Hematopoietic multipotent progenitor cell treated with erythropoietin and hydrocortisone succinate and interleukin-3 and kit ligand, for 6 days (in vitro differentiated cells): ENCODE data around the gene AP3B1.
"Not testable (repeated sequence)": the region's sequence is repeated elsewhere in the genome, so short reads cannot be mapped to it uniquely, and the experiment has no call there.

Experiments
- DNase-seq: peaks from one replicate; pipeline ENCODE4 v3.0.0-alpha.2; 2015

AP3B1 gene

DNA sequence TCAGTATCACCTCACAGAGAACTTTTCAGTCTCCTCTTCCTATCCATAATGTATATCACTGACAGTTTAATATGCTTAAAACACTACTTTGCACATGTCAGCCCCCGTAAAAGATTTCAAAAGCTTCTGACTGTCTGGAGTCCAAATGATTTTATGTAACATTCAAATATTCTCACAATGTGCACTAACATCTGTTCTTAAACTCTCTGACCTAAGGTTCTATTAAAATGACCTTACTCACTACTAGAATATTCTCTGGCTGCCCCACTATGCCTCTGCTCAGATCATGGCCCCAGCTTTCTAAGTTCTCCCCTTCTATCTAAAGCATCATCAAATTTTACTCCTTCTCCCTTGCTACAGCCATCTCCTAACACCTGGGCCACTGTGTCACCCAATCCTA lies 52.5 kb downstream of the AP3B1 start:
- no peak for DNase-seq

DNA sequence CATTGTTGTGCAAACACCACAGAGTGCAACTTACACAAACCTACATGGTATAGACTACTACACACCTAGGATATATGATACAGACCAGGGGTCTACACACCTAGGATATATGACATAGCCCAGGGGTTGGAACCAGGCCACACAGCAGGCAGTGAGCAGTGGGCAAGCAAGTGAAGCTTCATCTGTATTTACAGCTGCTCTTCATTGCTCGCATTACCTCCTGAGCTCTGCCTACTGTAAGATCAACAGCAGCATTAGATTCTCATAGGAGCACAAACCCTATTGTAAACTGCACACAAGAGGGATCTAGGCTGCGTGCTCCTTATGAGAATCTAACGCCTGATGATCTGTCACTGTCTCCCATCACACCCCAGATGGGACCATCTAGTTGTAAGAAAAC lies 56.6 kb downstream of the AP3B1 start:
- no peak for DNase-seq

DNA sequence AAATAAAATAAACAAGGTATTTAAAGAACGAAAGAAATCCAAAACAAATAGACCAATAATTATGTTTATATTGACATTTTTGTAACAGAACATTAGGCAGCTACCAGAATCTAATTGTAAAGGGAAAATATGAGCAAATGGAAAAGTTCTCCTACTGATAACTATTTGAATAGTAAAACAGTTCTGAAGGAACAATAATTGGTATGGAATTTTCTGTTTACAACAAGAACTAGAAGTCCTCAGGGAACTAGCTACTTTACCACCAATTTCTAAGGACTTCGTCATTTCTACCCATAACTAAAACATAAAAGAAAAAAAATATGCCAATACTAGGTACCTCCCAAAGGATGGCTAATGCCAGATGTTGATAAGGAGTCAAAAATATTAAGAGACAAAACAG lies 58.5 kb downstream of the AP3B1 start:
- no peak for DNase-seq

DNA sequence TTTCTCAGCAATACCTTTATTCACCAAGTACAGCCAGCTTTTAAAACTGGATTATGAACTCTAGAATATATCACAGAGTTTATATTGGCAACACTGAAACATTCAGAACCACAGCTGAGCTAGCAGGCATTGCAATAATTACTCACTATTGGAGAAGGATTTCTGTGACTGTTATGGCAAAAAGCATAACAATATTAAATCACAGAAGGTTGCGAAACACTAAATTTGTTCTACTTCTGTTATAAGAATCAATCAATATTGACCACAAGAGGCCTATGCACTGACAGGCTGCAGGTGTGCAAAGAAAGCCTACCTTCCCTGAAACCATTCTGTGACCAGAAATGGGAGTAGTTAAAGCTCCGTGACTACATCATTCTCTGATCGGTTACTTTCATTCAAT lies 59.2 kb downstream of the AP3B1 start:
- no peak for DNase-seq

DNA sequence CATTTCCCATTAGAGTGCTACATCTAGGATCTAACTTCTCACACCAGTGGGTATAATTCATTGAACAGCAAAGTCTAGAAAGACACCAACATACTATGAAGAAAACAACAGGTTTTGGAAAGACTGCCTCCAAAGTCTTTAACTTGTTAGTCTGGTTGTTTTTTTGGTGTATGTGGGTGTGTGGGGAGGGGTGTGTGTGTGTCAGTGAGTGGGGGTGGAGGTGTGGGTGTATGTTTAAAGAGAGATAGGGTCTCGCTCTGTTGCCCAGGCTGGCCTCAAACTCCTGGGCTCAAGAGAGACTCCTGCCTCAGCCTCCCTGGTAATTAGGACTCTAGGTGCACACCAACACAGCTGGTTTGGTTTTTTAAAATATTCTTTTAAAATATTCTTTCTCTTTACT lies 59.7 kb downstream of the AP3B1 start:
- DNase-seq: no peak

DNA sequence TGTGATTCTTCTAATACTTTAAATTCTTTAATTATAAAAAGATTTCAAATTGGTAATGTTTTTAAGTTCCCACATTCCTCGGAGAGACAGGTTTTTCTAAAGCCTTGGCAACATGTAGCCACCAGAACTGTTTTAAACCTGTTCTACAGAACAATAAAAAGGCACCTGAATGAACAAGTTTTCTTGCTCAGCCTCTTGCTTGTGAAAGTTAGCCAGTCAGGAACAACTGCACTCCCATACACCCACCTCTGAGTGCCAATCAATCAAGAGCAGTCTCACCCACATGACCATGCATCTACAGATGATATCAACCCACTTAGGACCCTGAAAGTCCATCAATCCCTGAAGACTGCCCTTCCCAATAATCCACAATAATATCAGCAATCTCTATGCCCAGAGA lies 62.3 kb downstream of the AP3B1 start:
- DNase-seq: no peak

DNA sequence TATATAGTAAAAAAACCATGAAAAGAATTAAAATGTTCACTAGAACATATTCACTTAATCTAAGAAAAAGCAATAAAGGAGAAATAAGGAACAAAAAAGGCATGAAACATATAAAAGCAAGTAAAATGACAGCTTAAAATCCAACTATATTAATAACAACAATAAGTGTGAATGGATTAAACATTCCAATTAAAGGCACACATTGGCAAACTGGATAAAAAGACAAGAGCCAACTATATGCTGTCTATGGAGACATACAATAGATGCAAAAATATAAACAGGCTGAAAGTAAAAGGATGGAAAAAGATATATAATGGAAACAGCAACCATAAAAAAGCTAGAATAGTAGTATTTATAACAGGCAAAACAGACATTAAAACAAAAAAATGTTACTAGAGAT lies 70.1 kb downstream of the AP3B1 start:
- DNase-seq: no peak

DNA sequence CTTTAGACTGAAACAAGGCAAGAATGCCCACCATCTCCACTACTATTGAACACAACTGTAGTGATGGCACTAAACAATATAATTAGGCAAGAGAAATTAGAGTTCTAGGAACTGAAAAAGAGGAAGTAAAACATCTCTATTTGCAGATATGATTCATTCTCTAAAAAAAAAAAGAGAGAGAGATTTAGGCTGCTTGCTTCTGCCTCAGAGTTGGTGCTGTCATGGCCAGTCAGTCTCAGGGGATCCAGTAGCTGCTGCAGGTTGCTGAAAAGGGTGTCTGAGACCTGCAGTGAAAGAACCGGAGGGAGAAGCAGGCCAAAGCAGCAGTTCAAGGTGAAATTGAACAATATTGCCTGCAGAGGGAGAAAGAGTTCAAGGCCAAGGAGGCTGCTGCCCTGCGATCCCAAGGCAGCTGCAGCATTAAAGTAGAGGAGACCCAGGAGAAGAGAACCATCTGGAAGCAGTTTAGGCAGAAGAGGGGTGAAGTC lies 72.5 kb downstream of the AP3B1 start:
- DNase-seq: peak; percentile 55

DNA sequence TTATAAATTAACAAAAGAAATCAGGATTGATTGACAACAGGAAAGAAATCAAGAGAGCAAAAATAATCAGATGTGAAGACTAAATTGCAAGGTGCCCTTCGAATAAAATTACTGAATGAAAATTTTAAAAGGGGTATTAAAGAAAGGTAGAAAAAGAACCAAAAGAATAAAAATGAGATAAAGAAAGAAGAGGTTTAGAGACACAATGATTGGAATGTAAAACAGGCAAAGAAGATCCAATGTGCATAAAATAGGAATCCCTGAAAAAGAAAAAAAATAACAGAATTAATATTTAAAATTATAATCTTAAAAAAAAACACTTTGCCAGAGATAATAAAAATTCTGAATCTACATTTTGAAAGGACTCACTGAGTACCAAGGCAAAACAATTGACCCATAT lies 73.0 kb downstream of the AP3B1 start:
- DNase-seq: no peak

DNA sequence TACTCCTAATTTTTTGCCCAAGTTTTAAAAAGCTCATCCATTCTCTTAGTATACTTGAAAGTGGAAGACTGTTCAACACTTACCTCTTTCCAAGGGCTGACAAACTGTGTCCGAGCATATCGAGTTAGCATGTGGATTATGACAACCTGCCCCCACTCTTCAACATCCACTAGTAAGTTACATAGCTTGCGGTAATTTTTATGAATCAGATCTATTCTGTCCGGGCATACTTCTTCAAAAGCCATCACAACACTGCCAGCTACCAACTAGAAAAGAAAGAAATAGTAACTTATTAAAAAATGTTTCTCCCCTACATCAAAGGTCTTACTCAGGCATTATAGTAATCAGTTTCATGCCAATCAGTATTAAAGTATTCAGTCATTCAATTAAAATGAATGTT lies 78.5 kb downstream of the AP3B1 start:
- DNase-seq: no peak

DNA sequence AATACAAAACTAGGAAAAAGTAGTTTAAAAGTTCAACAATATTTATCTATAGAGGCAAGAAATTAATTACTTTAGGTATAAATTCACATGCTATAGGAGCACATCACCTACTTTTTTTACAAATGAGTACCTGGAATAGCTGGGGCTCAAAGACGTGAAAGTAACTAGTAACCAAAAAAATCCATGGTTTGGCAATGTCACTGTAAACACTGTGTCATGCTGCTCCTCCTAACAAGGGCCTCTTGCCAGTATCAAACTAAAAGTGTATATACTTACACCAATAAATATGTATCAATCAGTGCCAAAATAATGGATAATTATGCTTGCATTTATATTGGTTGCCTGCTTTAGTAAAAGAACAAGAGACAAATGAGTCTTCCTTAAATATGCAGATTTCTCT lies 78.9 kb downstream of the AP3B1 start:
- DNase-seq: no peak

DNA sequence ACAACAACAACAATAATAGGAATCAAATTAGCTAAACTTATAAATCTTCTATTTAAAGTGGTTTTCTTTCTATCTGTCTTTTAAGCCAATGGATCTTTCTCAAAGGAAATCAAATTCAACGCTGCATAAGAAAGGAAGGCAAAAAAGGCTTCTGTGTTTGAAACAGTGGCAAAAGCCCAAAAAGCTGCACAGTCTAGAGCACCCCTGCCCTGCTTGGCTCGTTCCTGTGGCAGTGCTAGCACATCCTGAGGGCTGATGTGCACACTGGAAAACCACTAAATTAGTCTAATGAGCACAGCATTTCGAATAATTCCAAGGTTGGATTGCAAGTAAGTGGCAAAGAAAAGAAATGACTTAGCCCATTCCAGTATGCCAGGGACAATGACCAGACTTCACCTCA lies 80.7 kb downstream of the AP3B1 start:
- no peak for DNase-seq

DNA sequence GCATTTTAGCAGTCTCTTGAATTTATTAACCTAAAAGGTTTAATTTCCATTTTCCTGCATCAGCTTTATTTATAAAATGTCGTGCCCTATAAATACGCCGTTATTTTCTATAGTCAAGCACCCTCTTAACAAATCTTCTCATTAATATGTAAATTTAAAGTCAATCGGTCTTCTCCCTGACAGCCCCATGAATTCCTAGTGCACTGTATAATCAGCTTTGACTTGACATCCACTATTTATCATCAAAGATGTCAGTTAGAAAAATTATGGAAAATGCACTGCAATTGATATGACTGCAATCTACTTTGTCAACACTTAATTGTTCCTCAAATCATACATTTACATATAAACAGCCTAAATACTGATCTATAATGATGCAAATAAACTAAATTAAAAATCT lies 83.4 kb downstream of the AP3B1 start:
- no peak for DNase-seq

DNA sequence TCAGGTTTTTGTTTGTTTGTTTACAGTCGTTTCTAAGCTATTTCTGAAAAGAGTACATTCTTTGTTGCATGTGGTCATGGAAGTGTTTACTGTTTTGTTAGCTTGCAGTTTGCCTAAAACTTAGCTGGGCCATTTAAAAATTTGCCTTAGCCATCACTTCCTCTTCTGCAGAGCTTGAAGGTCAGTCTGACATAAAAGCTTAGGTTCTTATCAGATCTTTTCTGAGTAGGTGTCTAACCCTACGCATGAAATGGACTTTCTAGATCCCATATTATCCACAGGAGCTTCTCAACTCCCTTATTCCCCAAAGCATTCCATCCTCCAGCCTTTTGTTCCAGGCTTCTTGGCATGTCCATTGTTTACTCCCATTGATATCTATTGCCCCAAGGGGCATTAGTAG lies 90.3 kb downstream of the AP3B1 start:
- peak; percentile 14 for DNase-seq

DNA sequence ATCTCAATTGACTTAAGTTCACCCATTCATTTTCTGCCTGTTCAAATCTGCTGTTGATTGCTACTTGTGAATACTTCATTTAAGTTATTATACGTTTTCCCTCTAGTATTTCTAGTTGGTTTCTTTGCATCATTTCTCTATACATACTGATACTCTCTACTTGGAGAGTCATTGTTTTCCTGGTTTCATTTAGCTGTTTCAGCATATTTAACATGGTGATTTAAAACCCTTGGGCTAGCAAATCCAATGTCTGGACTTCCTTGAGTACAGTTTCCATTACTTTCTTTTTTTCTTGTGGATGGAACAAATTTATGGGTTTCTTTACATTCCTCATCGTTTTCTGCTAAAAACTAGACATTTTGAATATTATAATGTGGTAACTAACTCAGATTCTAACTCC lies 90.7 kb downstream of the AP3B1 start:
- DNase-seq: no peak

DNA sequence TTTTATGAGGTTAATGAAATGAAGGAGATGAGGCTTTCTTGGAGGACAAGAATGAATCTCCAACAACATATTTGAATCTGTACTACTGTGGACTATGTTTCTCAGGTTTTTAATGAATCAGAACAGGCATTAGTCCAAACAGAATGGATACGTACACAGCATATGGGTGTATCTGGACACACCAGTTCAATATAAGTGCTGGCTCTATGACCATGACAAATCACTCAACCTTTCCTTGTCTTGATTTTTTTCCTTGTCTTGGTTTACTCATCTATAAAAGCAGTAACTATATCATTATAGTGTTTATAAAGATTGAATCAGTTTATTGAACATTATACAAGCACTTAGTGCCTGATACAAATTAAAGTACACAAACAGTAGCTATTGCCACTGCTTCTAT lies 104.1 kb downstream of the AP3B1 start:
- no peak for DNase-seq

DNA sequence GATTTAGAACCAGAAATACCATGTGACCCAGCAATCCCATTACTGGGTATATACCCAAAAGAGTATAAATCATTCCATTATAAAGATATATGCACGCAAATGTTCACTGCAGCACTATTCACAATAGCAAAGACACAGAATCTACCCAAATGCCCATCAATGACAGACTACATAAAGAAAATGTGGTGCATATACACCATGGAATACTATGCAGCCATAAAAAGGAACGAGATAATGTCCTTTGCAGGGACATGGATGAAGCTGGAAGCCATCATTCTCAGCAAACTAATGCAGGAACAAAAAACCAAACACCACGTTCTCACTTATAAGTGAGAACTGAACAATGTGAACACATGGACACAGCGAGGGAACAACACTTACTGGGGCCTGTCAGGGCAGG lies 105.8 kb downstream of the AP3B1 start:
- DNase-seq: not testable (repeated sequence)

DNA sequence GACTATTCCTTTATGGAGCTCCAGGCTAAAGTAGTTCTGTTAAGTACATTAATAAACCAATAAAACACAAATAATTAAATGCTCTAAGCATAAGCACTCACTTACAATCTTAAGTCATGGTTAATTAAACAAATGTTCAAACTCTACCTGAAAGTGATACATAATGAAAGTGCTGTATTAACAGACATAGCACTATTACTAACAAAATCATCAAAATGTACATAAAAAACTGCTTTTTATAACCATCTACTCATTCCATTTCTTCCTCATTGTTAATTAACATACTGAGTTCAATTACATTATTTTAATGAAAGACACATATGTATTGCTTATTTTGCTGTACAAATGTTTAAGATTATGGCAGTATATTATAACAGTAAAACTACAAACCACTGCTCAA lies 107.3 kb downstream of the AP3B1 start:
- no peak for DNase-seq

DNA sequence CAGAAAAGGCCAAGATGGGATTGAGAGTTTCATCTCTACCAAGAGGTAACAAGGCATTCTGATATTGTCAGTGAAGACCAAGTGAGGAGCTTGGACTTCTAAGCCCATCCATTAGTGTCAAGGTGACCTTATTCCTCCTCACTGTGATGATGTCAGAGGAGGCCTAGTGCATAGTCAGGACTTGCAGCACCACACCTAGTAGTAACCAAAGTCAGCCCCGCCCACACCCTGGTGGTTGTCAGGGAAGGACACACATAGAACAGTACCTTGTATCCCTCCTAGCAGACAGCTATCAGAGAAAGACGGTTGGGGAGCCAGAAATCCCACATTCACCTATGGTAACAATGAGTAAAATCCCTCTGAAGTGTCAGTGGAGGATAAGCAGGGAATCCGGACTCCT lies 111.7 kb downstream of the AP3B1 start:
- DNase-seq: peak; percentile 39

DNA sequence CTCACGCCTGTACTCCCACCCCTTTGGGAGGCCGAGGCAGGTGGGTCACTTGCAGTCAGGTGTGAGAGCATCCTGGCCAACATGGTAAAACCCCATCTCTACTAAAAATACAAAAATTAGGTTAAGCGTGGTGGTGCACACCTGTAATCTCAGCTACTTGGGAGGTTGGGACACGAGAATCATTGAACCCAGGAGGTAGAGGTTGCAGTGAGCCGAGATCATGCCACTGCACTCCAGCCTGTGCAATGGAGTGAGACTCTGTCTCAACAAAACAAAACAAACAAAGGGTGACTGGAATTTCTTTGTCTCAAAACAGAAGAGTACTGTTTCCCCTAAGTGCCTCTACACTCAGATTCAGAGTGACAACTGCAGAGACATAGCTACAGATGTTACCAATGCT lies 116.1 kb downstream of the AP3B1 start:
- no peak for DNase-seq

DNA sequence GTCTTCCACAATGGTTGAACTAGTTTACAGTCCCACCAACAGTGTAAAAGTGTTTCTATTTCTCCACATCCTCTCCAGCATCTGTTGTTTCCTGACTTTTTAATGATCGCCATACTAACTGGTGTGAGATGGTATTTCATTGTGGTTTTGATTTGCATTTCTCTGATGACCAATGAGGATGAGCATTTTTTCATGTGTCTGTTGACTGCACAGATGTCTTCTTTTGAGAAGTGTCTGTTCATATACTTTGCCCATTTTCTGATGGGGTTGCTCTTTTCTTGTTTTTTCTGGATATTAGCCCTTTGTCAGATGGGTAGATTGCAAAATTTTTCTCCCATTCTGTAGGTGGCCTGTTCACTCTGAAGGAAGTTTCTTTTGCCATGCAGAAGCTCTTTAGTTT lies 124.2 kb downstream of the AP3B1 start:
- DNase-seq: not testable (repeated sequence)

DNA sequence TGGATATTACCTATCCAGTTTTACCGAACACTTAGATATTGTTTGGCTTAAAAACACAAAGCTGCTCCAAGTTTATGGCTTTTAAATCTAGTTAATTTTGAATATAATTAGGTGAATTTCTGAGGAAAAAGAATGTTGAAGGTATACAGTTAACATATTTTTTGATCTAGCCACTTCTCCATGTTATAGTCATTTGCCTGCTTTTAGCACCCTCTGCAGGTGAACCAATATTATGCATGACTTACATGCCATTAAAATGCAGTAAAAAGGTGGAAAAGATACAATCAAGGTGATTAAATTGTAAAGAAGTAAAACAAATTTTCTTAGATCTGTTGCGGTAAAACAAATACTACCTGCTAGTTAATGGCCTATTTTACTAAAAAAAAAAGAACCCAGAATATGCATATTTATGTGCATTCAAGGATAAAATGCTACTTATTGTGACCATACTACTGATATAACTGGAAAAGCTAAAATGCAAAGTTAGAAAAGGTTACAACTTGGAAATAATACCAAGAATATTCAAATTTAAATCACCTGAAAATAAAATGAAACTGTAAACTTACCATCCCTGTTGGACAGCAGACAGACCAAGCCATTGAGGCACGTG lies 132.1 kb downstream of the AP3B1 start:
- DNase-seq: peak; percentile 74

DNA sequence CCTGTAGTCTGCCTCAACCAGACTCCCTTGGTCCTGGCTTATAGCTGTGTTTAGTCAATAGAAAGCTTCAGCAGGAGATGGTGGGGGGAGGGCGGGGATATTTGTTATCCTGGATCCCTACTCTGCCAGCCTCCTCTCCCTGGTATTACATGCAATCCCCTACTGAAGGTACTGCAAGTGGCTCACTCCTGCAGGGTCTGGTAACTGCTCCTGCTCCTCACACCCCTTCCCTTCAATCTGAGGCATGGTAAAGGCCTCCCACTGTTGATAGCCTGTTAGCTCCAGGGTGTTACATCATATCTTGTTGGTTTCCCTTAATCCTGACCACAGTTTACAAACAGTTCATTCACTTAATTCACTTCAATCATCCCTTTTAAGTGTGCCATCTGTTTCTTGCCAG lies 137.5 kb downstream of the AP3B1 start:
- DNase-seq: no peak

DNA sequence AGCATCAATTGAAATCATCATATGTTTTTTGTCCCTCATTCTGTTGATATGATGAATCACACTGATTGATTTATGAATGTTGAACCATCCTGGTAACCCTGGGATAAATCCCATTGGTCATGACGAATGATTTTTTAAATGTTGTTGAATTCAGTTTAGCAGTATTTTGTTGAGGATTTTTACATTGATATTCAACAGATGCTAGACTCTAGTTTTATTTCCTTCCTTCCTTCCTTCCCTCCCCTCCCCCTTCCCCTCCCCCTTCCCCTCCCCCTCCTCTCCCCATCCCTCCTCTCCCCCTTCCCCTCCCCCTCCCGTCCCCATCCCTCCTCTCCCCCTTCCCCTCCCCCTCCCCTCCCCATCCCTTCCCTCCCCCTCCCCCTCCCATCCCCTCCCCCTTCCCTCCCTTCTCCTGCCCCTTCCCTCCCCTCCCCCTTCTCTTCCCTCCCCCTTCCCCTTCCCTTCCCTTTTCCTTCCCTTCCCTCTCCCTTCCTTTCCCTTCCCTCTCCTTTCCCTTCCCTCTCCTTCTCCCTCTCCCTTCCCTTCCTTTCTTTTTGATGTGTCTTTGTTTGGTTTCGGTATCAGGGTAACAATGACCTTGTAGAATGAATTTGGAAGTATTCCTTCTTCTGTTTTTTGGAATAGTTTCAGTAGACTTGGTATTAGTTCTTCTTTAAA lies 142.8 kb downstream of the AP3B1 start:
- no peak for DNase-seq

DNA sequence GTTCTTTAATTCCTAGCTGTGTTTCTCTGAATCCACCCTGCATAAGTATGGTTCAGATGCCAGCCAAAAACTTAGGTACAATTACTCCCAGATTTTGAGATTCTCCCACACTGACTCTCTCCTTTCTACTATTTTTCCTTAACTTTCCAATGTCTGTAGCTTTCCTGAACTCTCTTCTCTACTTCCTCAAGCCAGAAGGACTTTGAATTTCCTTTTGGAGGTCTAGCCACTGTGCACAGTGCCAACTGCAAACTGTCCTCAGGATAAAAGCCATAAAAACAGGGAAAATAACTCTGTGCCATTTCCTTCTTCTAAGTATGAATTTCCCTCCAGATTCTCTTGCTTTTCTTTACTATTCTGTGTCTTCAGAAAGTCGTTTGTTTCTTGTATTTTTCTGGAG lies 157.2 kb downstream of the AP3B1 start:
- DNase-seq: no peak
